ENCODE measurements around the gene RICTOR.

DNA sequence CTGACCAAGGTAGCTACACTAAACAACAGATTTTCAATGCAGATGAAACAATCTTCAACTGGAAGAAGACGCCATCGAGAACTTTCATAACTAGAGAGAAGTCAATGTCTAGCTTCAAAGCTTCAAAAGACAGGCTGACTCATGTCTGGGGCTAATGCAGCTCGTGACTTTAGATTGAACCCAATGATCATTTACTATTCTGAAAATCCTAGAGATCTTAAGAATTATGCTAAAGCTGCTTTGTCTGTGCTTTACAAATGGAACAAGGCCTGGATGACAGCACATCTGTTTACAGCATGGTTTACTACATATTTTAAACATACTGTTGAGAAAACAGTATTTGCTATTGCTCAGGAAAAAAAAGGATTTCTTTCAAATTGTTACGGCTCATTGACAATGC, 54.9 kb downstream of the RICTOR start:
- TF ChIP-seq, protein P1, sequence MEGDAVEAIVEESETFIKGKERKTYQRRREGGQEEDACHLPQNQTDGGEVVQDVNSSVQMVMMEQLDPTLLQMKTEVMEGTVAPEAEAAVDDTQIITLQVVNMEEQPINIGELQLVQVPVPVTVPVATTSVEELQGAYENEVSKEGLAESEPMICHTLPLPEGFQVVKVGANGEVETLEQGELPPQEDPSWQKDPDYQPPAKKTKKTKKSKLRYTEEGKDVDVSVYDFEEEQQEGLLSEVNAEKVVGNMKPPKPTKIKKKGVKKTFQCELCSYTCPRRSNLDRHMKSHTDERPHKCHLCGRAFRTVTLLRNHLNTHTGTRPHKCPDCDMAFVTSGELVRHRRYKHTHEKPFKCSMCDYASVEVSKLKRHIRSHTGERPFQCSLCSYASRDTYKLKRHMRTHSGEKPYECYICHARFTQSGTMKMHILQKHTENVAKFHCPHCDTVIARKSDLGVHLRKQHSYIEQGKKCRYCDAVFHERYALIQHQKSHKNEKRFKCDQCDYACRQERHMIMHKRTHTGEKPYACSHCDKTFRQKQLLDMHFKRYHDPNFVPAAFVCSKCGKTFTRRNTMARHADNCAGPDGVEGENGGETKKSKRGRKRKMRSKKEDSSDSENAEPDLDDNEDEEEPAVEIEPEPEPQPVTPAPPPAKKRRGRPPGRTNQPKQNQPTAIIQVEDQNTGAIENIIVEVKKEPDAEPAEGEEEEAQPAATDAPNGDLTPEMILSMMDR (IDR thresholded peaks at IDR 0.05) = no peak
- no peak for TF ChIP-seq EZH2 (IDR thresholded peaks at IDR 0.05)
- no peak for TF ChIP-seq EZH2phosphoT487 (IDR thresholded peaks at IDR 0.05)

All from neural progenitor cell (in vitro differentiated cells).